GM12864 (cell line): ENCODE data around the gene MSMP.
A peak's percentile ranks its signal among the peaks of the same experiment; 100 is the strongest.

Experiments
- DNase-seq: peaks from one replicate; pipeline ENCODE4 v3.0.0-alpha.2; 2011; ENCODE audit warnings: low read depth
- H3K4me3 ChIP-seq: 2 replicates; pipeline ENCODE4 v1.5.1; 2011; ENCODE audit warnings: mild to moderate bottlenecking, low read depth, low read length, control low read depth
- TF ChIP-seq, protein P1 (sequence below): IDR thresholded peaks from 2 replicates; pipeline ENCODE4 v1.5.1; 2011; ENCODE audit warnings: low read depth, mild to moderate bottlenecking, moderate library complexity, low read length, control low read depth, inconsistent platforms; ENCODE audit errors: missing control alignments

The MSMP gene

DNA sequence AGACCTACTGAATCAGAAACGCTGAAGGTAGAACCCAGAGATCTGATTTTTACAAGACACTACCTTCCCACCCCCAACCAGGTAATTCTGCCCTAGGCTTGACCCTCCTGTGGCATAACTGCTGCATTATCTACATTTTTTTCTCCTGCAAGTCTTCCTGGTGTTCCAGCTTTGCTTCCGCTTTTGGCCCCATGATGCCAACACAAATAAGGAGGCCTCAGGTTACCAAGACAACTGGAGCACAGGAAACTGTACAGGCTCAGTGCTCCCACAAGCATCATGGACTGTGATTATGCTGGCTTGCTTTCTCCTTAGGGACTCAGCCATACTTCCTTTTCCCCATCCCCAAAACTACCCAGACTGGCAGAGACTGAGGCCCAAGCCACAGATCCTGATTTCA lies 6.6 kb upstream of the MSMP start:
- DNase-seq = no peak
- H3K4me3 ChIP-seq = no peak overlapping the region
- TF ChIP-seq, protein P1, sequence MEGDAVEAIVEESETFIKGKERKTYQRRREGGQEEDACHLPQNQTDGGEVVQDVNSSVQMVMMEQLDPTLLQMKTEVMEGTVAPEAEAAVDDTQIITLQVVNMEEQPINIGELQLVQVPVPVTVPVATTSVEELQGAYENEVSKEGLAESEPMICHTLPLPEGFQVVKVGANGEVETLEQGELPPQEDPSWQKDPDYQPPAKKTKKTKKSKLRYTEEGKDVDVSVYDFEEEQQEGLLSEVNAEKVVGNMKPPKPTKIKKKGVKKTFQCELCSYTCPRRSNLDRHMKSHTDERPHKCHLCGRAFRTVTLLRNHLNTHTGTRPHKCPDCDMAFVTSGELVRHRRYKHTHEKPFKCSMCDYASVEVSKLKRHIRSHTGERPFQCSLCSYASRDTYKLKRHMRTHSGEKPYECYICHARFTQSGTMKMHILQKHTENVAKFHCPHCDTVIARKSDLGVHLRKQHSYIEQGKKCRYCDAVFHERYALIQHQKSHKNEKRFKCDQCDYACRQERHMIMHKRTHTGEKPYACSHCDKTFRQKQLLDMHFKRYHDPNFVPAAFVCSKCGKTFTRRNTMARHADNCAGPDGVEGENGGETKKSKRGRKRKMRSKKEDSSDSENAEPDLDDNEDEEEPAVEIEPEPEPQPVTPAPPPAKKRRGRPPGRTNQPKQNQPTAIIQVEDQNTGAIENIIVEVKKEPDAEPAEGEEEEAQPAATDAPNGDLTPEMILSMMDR = no peak

DNA sequence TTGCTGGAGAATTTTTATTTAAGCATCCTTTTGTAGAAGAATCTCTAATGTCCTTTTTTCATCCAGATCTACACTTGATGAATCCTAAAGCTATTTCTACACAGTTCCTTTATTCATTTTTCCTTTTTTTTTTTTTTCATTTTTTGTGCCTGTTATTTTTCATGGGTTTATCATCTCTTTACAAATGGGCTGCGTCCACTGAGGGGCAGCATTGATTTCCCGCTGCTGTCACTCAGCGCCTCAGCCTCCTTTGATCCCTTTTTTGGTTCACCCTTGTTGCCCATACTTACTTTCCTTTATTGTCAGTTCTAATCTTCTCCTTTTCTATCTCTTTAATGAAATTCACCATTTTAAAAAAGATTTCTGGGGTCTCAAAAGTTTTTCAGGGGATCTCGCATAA lies 5.7 kb upstream of the MSMP start:
- no peak for DNase-seq
- no peak overlapping the region for H3K4me3 ChIP-seq
- TF ChIP-seq, protein P1 = no peak

DNA sequence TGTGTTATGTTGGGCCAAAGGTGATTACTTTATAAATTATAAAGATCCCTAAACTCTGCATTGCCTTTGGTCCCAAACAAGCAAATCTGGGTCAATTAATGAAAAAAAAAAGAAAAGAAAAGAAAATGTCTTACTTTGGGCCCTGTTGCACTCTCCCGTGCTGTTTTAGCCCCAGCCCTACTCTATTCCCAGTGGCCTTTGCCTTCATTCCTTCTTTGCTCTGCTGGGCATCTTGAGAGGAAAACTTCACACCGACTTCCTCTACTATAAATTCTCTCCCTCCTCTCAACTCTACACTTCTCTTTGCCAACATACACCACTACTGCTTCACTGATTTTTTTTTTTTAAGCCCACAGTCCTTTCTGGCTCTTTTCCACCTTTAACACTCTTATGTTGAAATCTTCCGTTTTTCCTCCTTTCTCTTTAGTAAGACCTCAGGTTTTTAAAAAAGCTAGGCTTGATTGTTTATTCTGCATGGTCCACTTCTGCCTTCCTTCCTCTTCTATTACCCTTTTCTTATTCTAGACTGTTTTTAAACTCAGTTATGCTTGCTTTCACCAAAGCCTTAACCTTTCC lies 4.5 kb upstream of the MSMP start:
- TF ChIP-seq, protein P1 = no peak
- H3K4me3 ChIP-seq = no peak overlapping the region; the same call in 1 of the 2 replicates
- no peak for DNase-seq

DNA sequence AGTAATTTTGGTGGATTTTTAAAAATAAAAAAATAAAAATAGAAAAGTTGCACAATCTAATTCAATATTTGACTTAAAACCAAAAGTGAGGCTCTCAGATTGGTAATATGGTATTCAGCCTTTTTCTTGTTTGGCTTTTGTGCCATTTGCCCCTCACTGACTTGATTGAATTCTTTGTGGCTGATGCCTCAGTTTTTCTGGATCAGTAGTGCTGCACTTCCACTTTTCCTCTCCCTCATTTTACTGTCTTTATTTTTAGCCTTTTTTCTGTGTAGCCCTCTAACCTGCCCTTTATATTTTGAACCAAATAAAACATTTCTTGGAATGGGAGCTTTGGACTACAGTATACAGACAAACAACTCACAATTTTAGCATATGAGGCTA lies 3.8 kb upstream of the MSMP start:
- TF ChIP-seq, protein P1 = no peak
- no peak for DNase-seq
- H3K4me3 ChIP-seq = peak overlapping the region; percentile 70

DNA sequence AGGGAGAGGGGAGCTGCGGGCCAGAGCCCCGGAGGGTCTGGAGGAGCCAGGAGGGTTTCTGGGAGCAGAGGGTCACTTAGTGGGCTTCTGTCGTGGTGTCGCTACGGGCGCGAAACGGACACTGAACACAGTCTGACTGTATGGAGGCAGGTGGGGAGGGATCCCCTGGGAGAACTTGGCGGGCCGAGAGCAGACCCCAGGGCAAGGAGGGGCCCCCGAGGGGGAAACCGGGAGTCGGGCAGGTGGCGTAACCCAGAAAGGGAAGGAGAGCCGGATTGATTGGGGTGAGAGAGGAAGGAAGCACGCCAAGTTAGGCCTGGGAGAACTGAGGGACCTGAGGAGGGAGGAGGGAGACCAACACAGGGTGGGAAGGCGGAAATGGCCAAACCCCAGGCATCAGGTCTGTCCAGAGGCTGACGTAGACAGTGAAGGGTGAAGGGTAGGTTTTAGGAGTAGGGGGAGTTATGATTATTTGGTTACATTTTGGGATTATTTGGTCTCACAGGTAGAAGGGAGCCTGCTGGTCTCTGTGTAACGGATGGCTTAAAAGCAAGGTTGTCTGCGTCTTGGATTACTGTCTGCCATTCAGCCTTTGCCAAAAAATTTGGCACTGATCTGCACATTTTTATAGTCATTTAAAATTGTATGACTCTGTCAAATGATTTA lies 3.3 kb upstream of the MSMP start:
- DNase-seq = no peak
- TF ChIP-seq, protein P1 = no peak
- peak overlapping the region; percentile 70 for H3K4me3 ChIP-seq

DNA sequence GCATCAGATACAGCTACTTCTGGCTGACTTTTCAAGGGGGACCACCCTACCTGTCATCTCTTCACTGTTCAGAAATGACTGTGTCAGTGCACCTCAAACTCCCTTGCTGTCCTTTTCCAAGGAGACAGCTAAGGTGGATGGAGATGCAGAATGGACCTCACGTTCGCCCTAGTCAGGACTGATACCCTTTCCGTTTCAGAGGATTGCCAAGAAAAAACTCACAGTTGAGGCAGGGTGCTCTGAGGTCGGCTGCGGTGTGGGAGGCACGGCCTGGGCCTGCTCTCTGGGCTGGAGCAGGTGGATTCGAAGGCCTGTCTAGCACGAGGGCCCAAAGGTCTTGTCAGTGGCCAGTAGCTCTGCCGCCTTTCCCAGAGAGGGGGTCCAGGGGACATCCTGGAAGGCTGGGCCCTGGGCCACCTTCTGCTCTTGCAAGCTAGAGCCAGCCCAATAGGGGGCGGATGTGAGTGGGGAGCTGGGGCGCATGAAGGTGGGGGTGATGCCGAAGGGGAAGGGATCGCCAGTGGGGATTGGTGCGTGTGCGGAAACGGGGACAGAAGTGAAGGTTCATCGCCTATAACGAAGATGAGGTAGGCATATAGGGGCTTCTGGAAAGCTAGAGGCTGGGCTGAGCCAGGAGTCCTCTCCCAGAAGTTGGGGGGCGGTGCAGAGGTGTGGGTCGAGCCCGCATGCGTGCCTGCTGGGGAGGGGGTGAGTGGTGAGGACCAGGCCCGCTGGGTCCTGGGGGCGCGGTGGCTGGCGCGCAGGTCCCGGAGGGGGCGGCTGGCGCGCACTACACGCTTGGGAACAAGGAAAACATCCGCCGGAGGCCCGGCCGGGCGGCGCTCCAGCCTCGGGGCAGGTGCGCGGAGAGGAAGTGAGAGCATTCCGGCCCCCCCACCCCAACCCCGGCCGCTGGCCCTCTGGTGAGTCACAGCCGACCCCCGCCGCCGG lies 2.5 kb upstream of the MSMP start:
- peak overlapping the region; percentile 70 for H3K4me3 ChIP-seq
- TF ChIP-seq, protein P1 = peak; percentile 87
- DNase-seq = no peak
